ENCODE results near the gene MET. TPM values are rescaled to one million over a fixed set of nuclear protein-coding genes. Genes with fewer than 3 reads are reported as not detected.
A peak's percentile ranks its signal among the peaks of the same experiment; 100 is the strongest.

Gene MET
- total and polyA plus RNA-seq, 12 donors = 3.1 to 23.3 (median 15.0) TPM

GRCh38 chr7:116836048-116836447 lies 164.1 kb downstream of the MET start:
- intact Hi-C loops (cut with DNase I) = no loop called here
- H3K4me3 ChIP-seq = no peak overlapping the region
- H3K27me3 ChIP-seq = peaks cover 0 to 4% (median 0%) of the 10 kb centered on the region in 7 donors
- DNase-seq (no peak), ATAC-seq (peak in 6 of 8 donors; percentile 30 to 85 (median 60))
- TF ChIP-seq CTCF (IDR thresholded peaks at IDR 0.05) = no peak
- no peaks in the 10 kb centered on the region for H3K9me3 ChIP-seq
- H3K4me1 ChIP-seq = peaks cover 0 to 10% (median 0%) of the 10 kb centered on the region in 9 donors
- 42 to 53% methylated on average over 2 of the region's 2 CpGs for WGBS, 2 donors
- no peaks in the 10 kb centered on the region for H3K36me3 ChIP-seq
- no peak overlapping the region for H3K27ac ChIP-seq

GRCh38 chr7:116836911-116837310 lies 164.9 kb downstream of the MET start:
- intact Hi-C loops (cut with DNase I) = no loop called here

GRCh38 chr7:116837586-116837985 lies 165.6 kb downstream of the MET start:
- no peak for TF ChIP-seq CTCF (IDR thresholded peaks at IDR 0.05)
- no peak overlapping the region for H3K4me3 ChIP-seq
- ATAC-seq (no peak), DNase-seq (no peak)
- intact Hi-C loops (cut with DNase I) = no loop called here
- no peaks in the 10 kb centered on the region for H3K9me3 ChIP-seq
- H3K4me1 ChIP-seq = peaks cover 0 to 10% (median 0%) of the 10 kb centered on the region in 9 donors
- H3K36me3 ChIP-seq = no peaks in the 10 kb centered on the region
- no peak overlapping the region for H3K27ac ChIP-seq
- WGBS, 2 donors = 86% methylated on average over 3 of the region's 3 CpGs
- peaks cover 0 to 4% (median 0%) of the 10 kb centered on the region in 7 donors for H3K27me3 ChIP-seq

More at GRCh38 chr7:116836911-116837310, 164.9 kb downstream of the MET start:
- H3K27ac ChIP-seq = no peak overlapping the region
- ATAC-seq (no peak), DNase-seq (no peak)
- H3K27me3 ChIP-seq = peaks cover 0 to 4% (median 0%) of the 10 kb centered on the region in 7 donors
- H3K36me3 ChIP-seq = no peaks in the 10 kb centered on the region
- H3K4me1 ChIP-seq = peaks cover 0 to 10% (median 0%) of the 10 kb centered on the region in 9 donors
- WGBS, 2 donors = 92 to 93% methylated on average over 4 of the region's 4 CpGs
- no peaks in the 10 kb centered on the region for H3K9me3 ChIP-seq
- no peak overlapping the region for H3K4me3 ChIP-seq
- no peak for TF ChIP-seq CTCF (IDR thresholded peaks at IDR 0.05)

GRCh38 chr7:116840256-116840655 lies 168.3 kb downstream of the MET start:
- intact Hi-C loops (cut with DNase I) = no loop called here
- WGBS, 2 donors = 52 to 70% methylated on average over 5 of the region's 5 CpGs
- ATAC-seq = no peak
- Histone ChIP-seq H3K4me1 (peaks cover 0 to 14% (median 0%) of the 10 kb centered on the region in 9 donors), H3K9me3 (no peaks in the 10 kb centered on the region), H3K27ac (no peak overlapping the region), H3K27me3 (no peaks in the 10 kb centered on the region), H3K4me3 (no peak overlapping the region), H3K36me3 (no peaks in the 10 kb centered on the region)
- DNase-seq = no peak
- no peak for TF ChIP-seq CTCF (IDR thresholded peaks at IDR 0.05)

Measured in heart right ventricle (tissue), 16 donors.